Pancreas (tissue), 10 donors: ENCODE data around the gene CCDC88B. TPM values are rescaled to one million over a fixed set of nuclear protein-coding genes. Genes with fewer than 3 reads are reported as not detected.

ENCODE experiments used
- ATAC-seq, 4 donors: fragments of 200-7000 bp; cut with Tn5 transposase; one replicate each; pipeline versions ENCODE4 v1.8.0 to v1.9.1; 2020; ENCODE audit warnings: mild to moderate bottlenecking in 4 of 4, moderate library complexity in 4 of 4
- DNase-seq, 6 donors: peaks; one replicate each; pipeline ENCODE4 v3.0.0-alpha.2; 2020
- FAIRE-seq: peaks from 2 replicates; lab custom pipeline; 2012; peaks lifted over from hg19 to GRCh38; lab: Jason Lieb, UNC
- H3K27ac ChIP-seq, 4 donors: fragments of 200-600 bp; sonication (generic); 1 replicate in 3 of 4; 2 replicates in 1 of 4; pipeline versions ENCODE4 v1.5.0 to v1.8.0; 2020
- H3K27me3 ChIP-seq, 4 donors: fragments of 200-600 bp; one replicate each; pipeline ENCODE4 v1.8.0; 2021
- H3K36me3 ChIP-seq, 3 donors: fragments of 200-600 bp; sonication (generic) in 1 of 3; one replicate each; pipeline versions ENCODE4 v1.5.0 to v1.8.0; 2020 to 2021
- H3K4me1 ChIP-seq, 3 donors: fragments of 200-600 bp; one replicate each; pipeline ENCODE4 v1.8.0; 2021
- H3K4me3 ChIP-seq, 4 donors: fragments of 200-600 bp; sonication (generic) in 2 of 4; one replicate each; pipeline versions ENCODE4 v1.5.0 to v1.8.0; 2020 to 2021
- H3K9me3 ChIP-seq, 4 donors: fragments of 200-600 bp; one replicate each; pipeline ENCODE4 v1.8.0; 2021
- CTCF ChIP-seq, 4 donors: fragments of 200-600 bp; sonication (generic) in 3 of 4; IDR thresholded peaks; one replicate each; pipeline versions ENCODE4 v1.5.0 to v1.8.0; 2021; ENCODE audit warnings: antibody characterized with exemption in 4 of 4
- WGBS, 2 donors: extraction: QIAGEN DNeasy Blood & Tissue Kit; methylation state at CpG; one replicate each; pipeline ENCODE4 v1.1.7; 2013; 5-methylcytosine and 5-hydroxymethylcytosine counted together
- intact Hi-C, 3 donors: fragments of 100-400 bp; cut with DNase I; formaldehyde crosslinking; loops; one replicate each; pipeline versions ENCODE4 v1.11.1 to v1.14.2; 2022
- polyA plus RNA-seq, 2 donors: library from polyadenylated mRNA; stranded (reverse); fragments of 200-250 nt; gene quantifications; one replicate each; pipeline ENCODE4 v1.2.3, GENCODE V29; 2013
- total RNA-seq, 6 donors: library from RNA; stranded (reverse); fragmentation: NEBNext Ultra II Directional in 4 of 6; extraction: Animal tissue kit (Norgen Biotek cat#: 25700) in 4 of 6; gene quantifications; one replicate each; pipeline versions ENCODE4 v1.2.1 to v1.2.4, GENCODE V29; 2021 to 2023
- donor health status: healthy with polysubstance abuse.
- donor health status: DM: no; HTN: no; CAD: no; lungs with moderate emphysema.
- donor health status: DM: no; HTN: no; CAD: no.
- donor health status: control.
- donor health status: control.
- donor health status: Bipolar disorder and iron deficiency.
- donor health status: DM: yes; HTN: yes; CAD: no.
- donor health status: DM: no; HTN: no; CAD: no.
- donor health status: DM: no; HTN: no; CAD: no.
- donor health status: DM: yes; HTN: yes; CAD: no.

The CCDC88B gene
- total and polyA plus RNA-seq, 8 donors = 3.0 to 50.0 (median 6.4) TPM

GRCh38 chr11:64316672-64317324 is 23.2 kb upstream of the CCDC88B start:
- Histone ChIP-seq H3K4me1 (peaks cover 7 to 10% (median 7%) of the 10 kb centered on the region in 3 donors), H3K4me3 (peak overlapping the region; percentile 66 to 84 (median 74)), H3K27me3 (no peaks in the 10 kb centered on the region), H3K9me3 (no peaks in the 10 kb centered on the region), H3K27ac (peak overlapping the region; percentile 98 to 99 (median 99)), H3K36me3 (peaks cover 0 to 16% (median 10%) of the 10 kb centered on the region in 3 donors)
- WGBS, 2 donors = 4 to 5% methylated on average over 31 to 32 of the region's 32 CpGs
- intact Hi-C loops = no loop called here
- no peak for FAIRE-seq
- ATAC-seq = peak; percentile 1 to 13 (median 5)
- peak; percentile 55 to 82 (median 66) for DNase-seq
- no peak for TF ChIP-seq CTCF (IDR thresholded peaks at IDR 0.05)

- ATAC-seq = peak; percentile 81 to 88 (median 85)
- Histone ChIP-seq H3K9me3 (no peaks in the 10 kb centered on the region), H3K27ac (peak within 1 kb of the TSS; percentile 98 to 99 (median 99)), H3K4me1 (peaks cover 7 to 10% (median 7%) of the 10 kb centered on the region in 3 donors), H3K4me3 (peak within 1 kb of the TSS; percentile 66 to 84 (median 74)), H3K27me3 (no peaks in the 10 kb centered on the region), H3K36me3 (peaks cover 0 to 16% (median 10%) of the 10 kb centered on the region in 3 donors)
- 0% methylated on average over 43 of the region's 43 CpGs for WGBS, 2 donors
- DNase-seq = peak; percentile 87 to 99 (median 96)
- peak; percentile 54 for FAIRE-seq
- TF ChIP-seq CTCF (IDR thresholded peaks at IDR 0.05) = no peak
- intact Hi-C loops = no loop called here
Observed at GRCh38 chr11:64317325-64317960, 22.6 kb upstream of the CCDC88B start, which contains the start of gene TRMT112. Gene TRMT112 (minus strand): TSS chr11:64317559. CDS start chr11:64317526, 33 bp downstream.

GRCh38 chr11:64317961-64318765 is 21.8 kb upstream of the CCDC88B start, which contains the start of gene PRDX5:
Gene PRDX5 (plus strand): TSS chr11:64318121. CDS start chr11:64318216, 95 bp downstream.
- intact Hi-C loops = no loop called here
- peak; percentile 96 to 99 (median 96) for DNase-seq
- H3K27ac ChIP-seq = peak within 1 kb of the TSS; percentile 98 to 99 (median 99)
- 1% methylated on average over 53 to 61 of the region's 61 CpGs for WGBS, 2 donors
- peaks cover 0 to 16% (median 10%) of the 10 kb centered on the region in 3 donors for H3K36me3 ChIP-seq
- H3K4me3 ChIP-seq = peak within 1 kb of the TSS; percentile 66 to 84 (median 74)
- no peak for FAIRE-seq
- ATAC-seq = peak; percentile 87 to 92 (median 88)
- TF ChIP-seq CTCF (IDR thresholded peaks at IDR 0.05) = peak in 2 of 4 donors; percentile 9 to 20
- H3K9me3 ChIP-seq = no peaks in the 10 kb centered on the region
- peaks cover 7 to 10% (median 7%) of the 10 kb centered on the region in 3 donors for H3K4me1 ChIP-seq
- H3K27me3 ChIP-seq = no peaks in the 10 kb centered on the region

- FAIRE-seq (no peak), ATAC-seq (no peak), DNase-seq (peak in 3 of 6 donors; percentile 48 to 59 (median 54))
- intact Hi-C loops = no loop called here
- peak overlapping the region; percentile 98 to 99 (median 99) for H3K27ac ChIP-seq
- H3K27me3 ChIP-seq = no peaks in the 10 kb centered on the region
- peaks cover 7 to 10% (median 7%) of the 10 kb centered on the region in 3 donors for H3K4me1 ChIP-seq
- no peak for TF ChIP-seq CTCF (IDR thresholded peaks at IDR 0.05)
- H3K36me3 ChIP-seq = peaks cover 0 to 16% (median 10%) of the 10 kb centered on the region in 3 donors
- no peaks in the 10 kb centered on the region for H3K9me3 ChIP-seq
- peak overlapping the region; percentile 40 to 84 (median 74) for H3K4me3 ChIP-seq
- WGBS, 2 donors = 19 to 20% methylated on average over 18 to 19 of the region's 19 CpGs
Observed at GRCh38 chr11:64318766-64319761, 20.9 kb upstream of the CCDC88B start.
